K562 (cell line): ENCODE measurements around the gene PTPRM. TPM values are rescaled to one million over a fixed set of nuclear protein-coding genes. Genes with fewer than 3 reads are reported as not detected.

ENCODE experiments used
- ATAC-seq: fragments of 200-7000 bp; cut with Tn5 transposase; 3 replicates; pipeline ENCODE4 v1.9.1; 2020; ENCODE audit warnings: moderate library complexity
- BruUV-seq: library from RNA; stranded (reverse); fragments of 400-500 nt; replicated peaks from 2 replicates; lab custom pipeline; 2021; lab: Mats Ljungman, UMichigan
- CTCF ChIA-PET: fragments of 300-600 bp; formaldehyde crosslinking; extraction: SDS; loops from one replicate; lab custom pipeline; 2021; ENCODE audit warnings: low intra/inter-chr PET ratio; lab: Yijun Ruan, JAX
- POLR2A ChIA-PET: fragments of 300-600, 350-650 bp; sonication (Branson Sonifier 250); formaldehyde crosslinking; extraction: SDS; loops from one replicate; lab custom pipeline; 2021; ENCODE audit warnings: antibody characterized with exemption, inconsistent platforms; lab: Yijun Ruan, JAX
- DNase-seq, 4 experiments: peaks; one replicate each; pipeline versions ENCODE4 v3.0.0 to v3.0.0-alpha.2; 2011 to 2018; ENCODE audit warnings: low spot score in 3 of 4, mixed read lengths in 3 of 4; ENCODE audit errors: extremely low read depth in 1 of 4
- FAIRE-seq: peaks from 2 replicates; lab custom pipeline; 2011; peaks lifted over from hg19 to GRCh38; lab: Jason Lieb, UNC
- H2AFZ ChIP-seq: 2 replicates; pipeline ENCODE4 v1.6.0; 2011; ENCODE audit warnings: low read depth, low read length, control low read depth, inconsistent platforms
- H3K27ac ChIP-seq: fragments of 200-600 bp; 3 replicates; pipeline ENCODE4 v1.8.0; 2011; ENCODE audit warnings: low read depth, mild to moderate bottlenecking, control low read depth, inconsistent platforms, low read length, moderate library complexity, mixed read lengths; ENCODE audit errors: extremely low read depth
- H3K27me3 ChIP-seq, 2 experiments: fragments of 300-600 bp in 1 of 2; 2 replicates in 1 of 2; 3 replicates in 1 of 2; pipeline versions ENCODE4 v1.6.0 to v1.8.0; 2011; ENCODE audit warnings: inconsistent platforms in 2 of 2, low read length in 2 of 2, mild to moderate bottlenecking in 1 of 2, mixed read lengths in 1 of 2, moderate library complexity in 1 of 2; ENCODE audit not compliant: control insufficient read depth in 2 of 2, insufficient read depth in 2 of 2
- H3K36me3 ChIP-seq: fragments of 300-600 bp; 3 replicates; pipeline ENCODE4 v1.8.0; 2011; ENCODE audit warnings: mild to moderate bottlenecking, low read length, inconsistent platforms; ENCODE audit not compliant: control insufficient read depth, insufficient read depth
- H3K4me1 ChIP-seq, 2 experiments: fragments of 200-600 bp in 1 of 2; replicated peaks in 1 of 2; 2 replicates in 1 of 2; 3 replicates in 1 of 2; pipeline versions ENCODE4 v1.5.1 to v1.8.0; 2011; ENCODE audit warnings: inconsistent platforms in 2 of 2, low read length in 2 of 2, mild to moderate bottlenecking in 1 of 2, mixed read lengths in 1 of 2, moderate library complexity in 1 of 2; ENCODE audit not compliant: control insufficient read depth in 2 of 2, insufficient read depth in 2 of 2
- H3K4me2 ChIP-seq: 2 replicates; pipeline ENCODE4 v1.6.1; 2011; ENCODE audit warnings: low read length, control low read depth, inconsistent platforms, mixed read lengths; ENCODE audit not compliant: insufficient read depth
- H3K4me3 ChIP-seq: fragments of 200-600 bp; sonication (generic), shearing (Covaris generic); 2 replicates; pipeline ENCODE4 v1.5.1; 2016; ENCODE audit warnings: control low read depth, inconsistent platforms
- H3K79me2 ChIP-seq: fragments of 200-600 bp; 3 replicates; pipeline ENCODE4 v1.8.0; 2011; ENCODE audit warnings: low read length, inconsistent platforms; ENCODE audit not compliant: control insufficient read depth, insufficient read depth
- H3K9ac ChIP-seq, 2 experiments: 2 replicates each; pipeline versions ENCODE4 v1.6.0 to v1.6.1; 2011; ENCODE audit warnings: low read depth in 2 of 2, low read length in 2 of 2, control low read depth in 1 of 2, inconsistent platforms in 1 of 2, mild to moderate bottlenecking in 1 of 2, mixed read lengths in 1 of 2; ENCODE audit not compliant: insufficient read depth in 1 of 2
- H3K9me1 ChIP-seq: one replicate; pipeline ENCODE4 v1.6.0; 2011; ENCODE audit warnings: inconsistent platforms, mild to moderate bottlenecking, low read length, moderate library complexity; ENCODE audit not compliant: control insufficient read depth, insufficient read depth
- H3K9me3 ChIP-seq: replicated peaks from 2 replicates; pipeline ENCODE4 v1.5.1; 2011; ENCODE audit warnings: low read depth, low read length, inconsistent platforms; ENCODE audit not compliant: control insufficient read depth, insufficient read depth
- H4K20me1 ChIP-seq: replicated peaks from 2 replicates; pipeline ENCODE4 v1.6.1; 2011; ENCODE audit warnings: low read length, inconsistent platforms, mixed read lengths; ENCODE audit not compliant: control insufficient read depth, insufficient read depth
- HMGN3 ChIP-seq: IDR thresholded peaks from 2 replicates; pipeline ENCODE4 v1.6.1; 2011; ENCODE audit warnings: borderline replicate concordance, low read depth, mild to moderate bottlenecking, mixed read lengths, low read length; ENCODE audit not compliant: insufficient read length; ENCODE audit errors: extremely low read depth
- JUND ChIP-seq, 2 experiments: IDR thresholded peaks; 2 replicates in 1 of 2; 3 replicates in 1 of 2; pipeline ENCODE4 v1.6.1; 2011; ENCODE audit warnings: borderline replicate concordance in 2 of 2, low read depth in 2 of 2, low read length in 2 of 2, improper control_type of control experiment in 1 of 2, missing biosample characterization in 1 of 2, missing genetic modification characterization in 1 of 2, missing genetic modification reagents in 1 of 2
- NEUROD1 ChIP-seq: fragments of 150-350 bp; IDR thresholded peaks from 2 replicates; pipeline ENCODE4 v1.6.1; 2014; ENCODE audit warnings: borderline replicate concordance, low read length, low read depth; ENCODE audit not compliant: partially characterized antibody
- NR3C1 ChIP-seq: sonication (generic); formaldehyde crosslinking; IDR thresholded peaks from 2 replicates; pipeline ENCODE4 v1.8.1; 2022; ENCODE audit warnings: missing genetic modification reagents
- TAF9B ChIP-seq: fragments of 450-650 bp; IDR thresholded peaks from 2 replicates; pipeline ENCODE4 v1.6.1; 2018; ENCODE audit warnings: mild to moderate bottlenecking; ENCODE audit not compliant: partially characterized antibody
- ZNF184 ChIP-seq: sonication (generic); formaldehyde crosslinking; IDR thresholded peaks from 2 replicates; pipeline ENCODE4 v1.5.0; 2020; ENCODE audit warnings: missing genetic modification reagents
- WGBS: fragments of 100-300 bp; shearing (Covaris generic); methylation state at CpG from one replicate; pipeline ENCODE4 v1.1.6; 2016; ENCODE audit warnings: low coverage, mixed read lengths; ENCODE audit not compliant: insufficient coverage; ENCODE audit errors: missing lambda C conversion rate; 5-methylcytosine and 5-hydroxymethylcytosine counted together
- in situ Hi-C: fragments of 300-500 bp; cut with MboI; formaldehyde crosslinking; loops from 4 replicates; pipeline ENCODE4 v1.15.0; 2018; ENCODE audit warnings: inconsistent platforms, mixed read lengths
- intact Hi-C: fragments of 100-400 bp; cut with micrococcal nuclease; formaldehyde crosslinking; loops from 2 replicates; pipeline ENCODE4 v1.14.2; 2022
- polyA plus RNA-seq, 8 experiments: library from polyadenylated mRNA; depleted of rRNA in 4 of 8; stranded (reverse) in 5 of 8; unstranded in 3 of 8; fragments of >200 nt; fragmentation: Nextera tagmentation in 2 of 8; fragmentation: Illumina TruSeq in 1 of 8; extraction: Ambion mirVana in 2 of 8; extraction: Trizol in 1 of 8; gene quantifications; 2 replicates each; pipeline versions ENCODE4 v1.2.1 to v1.2.3, GENCODE V29; 2011 to 2014; ENCODE audit warnings: inconsistent platforms in 1 of 8, missing spikeins in 1 of 8
- total RNA-seq, 7 experiments: library from RNA; depleted of rRNA in 6 of 7; stranded (reverse); fragments of >200 nt in 6 of 7; fragmentation: Illumina TruSeq in 2 of 7; extraction: Trizol in 2 of 7; gene quantifications; 2 replicates each; pipeline versions ENCODE4 v1.2.1 to v1.2.3, GENCODE V29; 2011 to 2021; ENCODE audit warnings: low replicate concordance in 1 of 7

PTPRM gene
- total and polyA plus RNA-seq, 9 of the 15 experiments (the other 6 are each of a cell fraction or from before 2014, with no cell fraction given): 0.03 to 0.16 (median 0.08) TPM; not detected in 3

GRCh38 chr18:8299054-8299980 is 732.2 kb downstream of the PTPRM start:
- 2% methylated on average over 8 of the region's 8 CpGs for WGBS
- POLR2A ChIA-PET: interaction anchor here (0.6 kb wide), 1 partner anchor 15 kb away, joined by 4 read pairs; no protein-coding TSS in a partner anchor
- no peaks in the 10 kb centered on the region for H3K9me1 ChIP-seq
- TF ChIP-seq JUND (IDR thresholded peaks at IDR 0.05; ENCODE audit: borderline replicate concordance, low read depth, low read length): no peak
- no peak for TF ChIP-seq JUND (tag; IDR thresholded peaks at IDR 0.05; ENCODE audit: borderline replicate concordance, low read depth, low read length)
- no peak for TF ChIP-seq NR3C1
- no peak for TF ChIP-seq NEUROD1
- no peak for TF ChIP-seq TAF9B
- TF ChIP-seq ZNF184 (CRISPR knock-in tag): no peak
- TF ChIP-seq HMGN3: no peak
- no peaks in the 10 kb centered on the region for H3K36me3 ChIP-seq
- H3K79me2 ChIP-seq: no peaks in the 10 kb centered on the region
- no peak overlapping the region for H3K4me3 ChIP-seq
- H2AFZ ChIP-seq: no peak overlapping the region
- no peak for DNase-seq
- no peak overlapping the region for H3K27ac ChIP-seq
- no peaks in the 10 kb centered on the region for H3K4me1 ChIP-seq
- in situ Hi-C loops: no loop called here
- intact Hi-C loops: no loop called here
- H3K4me2 ChIP-seq: no peak overlapping the region
- no peak for FAIRE-seq
- H3K9ac ChIP-seq: no peak overlapping the region
- BruUV-seq: no TSS peak
- ATAC-seq: no peak
- CTCF ChIA-PET: no interaction called here
- peaks cover 2 to 22% of the 10 kb centered on the region in 2 experiments; a peak in 2 of 5 replicates for H3K27me3 ChIP-seq
- no peaks in the 10 kb centered on the region for H4K20me1 ChIP-seq
- no peaks in the 10 kb centered on the region for H3K9me3 ChIP-seq
